GM18499 (cell line): ENCODE results near the gene CD5L.

Experiments
- ATAC-seq: cut with Tn5 transposase; IDR thresholded peaks from one replicate; pipeline ENCODE4 v1.9.1; 2021; ENCODE audit warnings: moderate number of reproducible peaks; ENCODE audit not compliant: insufficient read depth, unreplicated experiment

The CD5L gene

GRCh38 chr1:157841708-157842107, at the start of gene CD5L:
CD5L (minus strand) TSS chr1:157841808; CDS start chr1:157841701, 107 bp downstream.
- ATAC-seq: no peak

GRCh38 chr1:157882580-157882979, 41.0 kb upstream of the CD5L start:
- no peak for ATAC-seq

GRCh38 chr1:157880621-157881020, 39.0 kb upstream of the CD5L start:
- no peak for ATAC-seq

- no peak for ATAC-seq
These were observed 36.5 kb upstream of the CD5L start for GRCh38 chr1:157878059-157878458.

GRCh38 chr1:157870490-157870889, 28.9 kb upstream of the CD5L start:
- ATAC-seq: no peak

- no peak for ATAC-seq
These were observed 27.0 kb upstream of the CD5L start for GRCh38 chr1:157868654-157869053.

- no peak for ATAC-seq
These were observed 20.8 kb upstream of the CD5L start for GRCh38 chr1:157862114-157863070.

GRCh38 chr1:157856538-157856937, 14.9 kb upstream of the CD5L start:
- ATAC-seq: no peak

GRCh38 chr1:157852476-157852875, 10.9 kb upstream of the CD5L start:
- ATAC-seq: no peak

GRCh38 chr1:157849229-157849875, 7.7 kb upstream of the CD5L start:
- ATAC-seq: no peak

- ATAC-seq: no peak
These were observed 2.7 kb upstream of the CD5L start for GRCh38 chr1:157844089-157844830.

GRCh38 chr1:157842939-157843338, 1.3 kb upstream of the CD5L start:
- no peak for ATAC-seq

GRCh38 chr1:157838966-157839365, 2.6 kb downstream of the CD5L start:
- no peak for ATAC-seq

GRCh38 chr1:157834430-157834829, 7.2 kb downstream of the CD5L start:
- ATAC-seq: no peak

GRCh38 chr1:157833145-157833544, 8.5 kb downstream of the CD5L start:
- no peak for ATAC-seq

GRCh38 chr1:157831968-157832626, 9.5 kb downstream of the CD5L start:
- no peak for ATAC-seq

- ATAC-seq: no peak
These were observed 10.7 kb downstream of the CD5L start for GRCh38 chr1:157830887-157831286.

- no peak for ATAC-seq
These were observed 11.9 kb downstream of the CD5L start for GRCh38 chr1:157829711-157830110.

- ATAC-seq: no peak
These were observed 12.4 kb downstream of the CD5L start for GRCh38 chr1:157829210-157829609.

GRCh38 chr1:157820299-157820698, 21.3 kb downstream of the CD5L start:
- no peak for ATAC-seq
